Body of pancreas (tissue), 4 donors: ENCODE results near the gene NDST3. TPM values are rescaled to one million over a fixed set of nuclear protein-coding genes. Genes with fewer than 3 reads are reported as not detected.

Source experiments
- ATAC-seq: fragments of 150-250 bp; one replicate; pipeline ENCODE4 v1.9.1; 2016
- DNase-seq, 4 donors: peaks; one replicate each; pipeline ENCODE4 v3.0.0-alpha.2; 2019
- H3K27ac ChIP-seq, 4 donors: fragments of 200-600 bp; sonication (generic); 1 replicate in 3 of 4; 2 replicates in 1 of 4; pipeline versions ENCODE4 v1.5.1 to v1.6.1; 2016 to 2019; ENCODE audit warnings: mild to moderate bottlenecking in 1 of 4, mixed read lengths in 1 of 4, moderate library complexity in 1 of 4
- H3K27me3 ChIP-seq, 2 donors: fragments of 200-600 bp; sonication (generic); one replicate each; pipeline ENCODE4 v1.6.0; 2016; ENCODE audit warnings: mild to moderate bottlenecking in 1 of 2
- H3K36me3 ChIP-seq, 2 donors: fragments of 200-600 bp; sonication (generic); replicated peaks in 1 of 2; 2 replicates each; pipeline ENCODE4 v1.5.1; 2016; ENCODE audit warnings: low read depth in 2 of 2; ENCODE audit not compliant: insufficient read depth in 1 of 2
- H3K4me1 ChIP-seq: fragments of 200-600 bp; sonication (generic); one replicate; pipeline ENCODE4 v1.6.0; 2016
- H3K4me3 ChIP-seq, 2 donors: fragments of 200-600 bp; sonication (generic); 1 replicate in 1 of 2; 2 replicates in 1 of 2; pipeline ENCODE4 v1.5.1; 2016 to 2019
- H3K9me3 ChIP-seq, 3 donors: fragments of 200-600 bp; sonication (generic); 1 replicate in 2 of 3; 2 replicates in 1 of 3; pipeline ENCODE4 v1.5.1; 2016
- CTCF ChIP-seq, 7 experiments: fragments of 450-650 bp in 4 of 7; fragments of 200-600 bp in 3 of 7; sonication (generic) in 3 of 7; IDR thresholded peaks; one replicate each; pipeline ENCODE4 v1.5.1; 2016 to 2019; ENCODE audit warnings: antibody characterized with exemption in 7 of 7
- POLR2A ChIP-seq, 3 donors: fragments of 450-650 bp; IDR thresholded peaks; one replicate each; pipeline ENCODE4 v1.6.1; 2016; ENCODE audit warnings: antibody characterized with exemption in 3 of 3, mild to moderate bottlenecking in 2 of 3
- WGBS, 2 donors: methylation state at CpG; one replicate each; pipeline ENCODE4 v1.1.5; 2017; 5-methylcytosine and 5-hydroxymethylcytosine counted together
- intact Hi-C: fragments of 100-400 bp; cut with DNase I; formaldehyde crosslinking; loops from one replicate; pipeline ENCODE4 v1.15.1; 2023
- total RNA-seq, 2 donors: library from RNA; depleted of rRNA; stranded (reverse); fragments of >200 nt; gene quantifications; one replicate each; pipeline ENCODE4 v1.1.0, GENCODE V29; 2016

Gene NDST3
- total RNA-seq, 2 donors from 2014 or later: not detected

- 46 to 52% methylated on average over 2 of the region's 2 CpGs for WGBS, 2 donors
- intact Hi-C loops: no loop called here
- Histone ChIP-seq H3K27me3 (no peaks in the 10 kb centered on the region), H3K27ac (no peak overlapping the region), H3K4me1 (peaks cover 6% of the 10 kb centered on the region), H3K9me3 (no peaks in the 10 kb centered on the region), H3K4me3 (no peak overlapping the region), H3K36me3 (no peaks in the 10 kb centered on the region)
- ATAC-seq (no peak), DNase-seq (no peak)
- TF ChIP-seq CTCF (IDR thresholded peaks at IDR 0.05) (no peak), POLR2A (IDR thresholded peaks at IDR 0.05) (no peak)
These were observed 2.0 kb downstream of the NDST3 start for GRCh38 chr4:118036336-118036735.

GRCh38 chr4:118037955-118038354 is 3.7 kb downstream of the NDST3 start:
- H3K4me1 ChIP-seq: peaks cover 6% of the 10 kb centered on the region
- H3K36me3 ChIP-seq: no peaks in the 10 kb centered on the region
- no peaks in the 10 kb centered on the region for H3K27me3 ChIP-seq
- intact Hi-C loops: no loop called here
- no peak for TF ChIP-seq CTCF (IDR thresholded peaks at IDR 0.05)
- no peak for TF ChIP-seq POLR2A (IDR thresholded peaks at IDR 0.05)
- ATAC-seq (no peak), DNase-seq (no peak)
- 84 to 91% methylated on average over 1 of the region's 1 CpG for WGBS, 2 donors
- H3K4me3 ChIP-seq: no peak overlapping the region
- no peaks in the 10 kb centered on the region for H3K9me3 ChIP-seq
- no peak overlapping the region for H3K27ac ChIP-seq

GRCh38 chr4:118046323-118046722 is 12.0 kb downstream of the NDST3 start:
- Histone ChIP-seq H3K4me3 (no peak overlapping the region), H3K36me3 (no peaks in the 10 kb centered on the region), H3K4me1 (no peaks in the 10 kb centered on the region), H3K27me3 (no peaks in the 10 kb centered on the region), H3K9me3 (no peaks in the 10 kb centered on the region), H3K27ac (no peak overlapping the region)
- intact Hi-C loops: no loop called here
- TF ChIP-seq POLR2A (IDR thresholded peaks at IDR 0.05): no peak
- TF ChIP-seq CTCF (IDR thresholded peaks at IDR 0.05): no peak
- DNase-seq (no peak), ATAC-seq (no peak)
- 61% methylated on average over 2 of the region's 2 CpGs; no CpG with 5 or more reads in 1 of the 2 donors for WGBS, 2 donors

GRCh38 chr4:118047043-118047442 is 12.8 kb downstream of the NDST3 start:
- H3K36me3 ChIP-seq: no peaks in the 10 kb centered on the region
- no peak for TF ChIP-seq CTCF (IDR thresholded peaks at IDR 0.05)
- no peak for TF ChIP-seq POLR2A (IDR thresholded peaks at IDR 0.05)
- intact Hi-C loops: no loop called here
- H3K27ac ChIP-seq: no peak overlapping the region
- WGBS, 2 donors: 89 to 93% methylated on average over 3 of the region's 3 CpGs
- H3K27me3 ChIP-seq: no peaks in the 10 kb centered on the region
- no peaks in the 10 kb centered on the region for H3K4me1 ChIP-seq
- ATAC-seq (no peak), DNase-seq (no peak)
- H3K9me3 ChIP-seq: no peaks in the 10 kb centered on the region
- H3K4me3 ChIP-seq: no peak overlapping the region

- no peak overlapping the region for H3K27ac ChIP-seq
- 77 to 83% methylated on average over 2 of the region's 2 CpGs for WGBS, 2 donors
- TF ChIP-seq POLR2A (IDR thresholded peaks at IDR 0.05) (no peak), CTCF (IDR thresholded peaks at IDR 0.05) (no peak)
- H3K4me3 ChIP-seq: no peak overlapping the region
- DNase-seq (no peak), ATAC-seq (no peak)
- no peaks in the 10 kb centered on the region for H3K36me3 ChIP-seq
- H3K9me3 ChIP-seq: no peaks in the 10 kb centered on the region
- intact Hi-C loops: no loop called here
- no peaks in the 10 kb centered on the region for H3K4me1 ChIP-seq
- H3K27me3 ChIP-seq: no peaks in the 10 kb centered on the region
These were observed 24.7 kb downstream of the NDST3 start for GRCh38 chr4:118058955-118059354.
